ENCODE data around the gene ZNF273.

Gene ZNF273

DNA sequence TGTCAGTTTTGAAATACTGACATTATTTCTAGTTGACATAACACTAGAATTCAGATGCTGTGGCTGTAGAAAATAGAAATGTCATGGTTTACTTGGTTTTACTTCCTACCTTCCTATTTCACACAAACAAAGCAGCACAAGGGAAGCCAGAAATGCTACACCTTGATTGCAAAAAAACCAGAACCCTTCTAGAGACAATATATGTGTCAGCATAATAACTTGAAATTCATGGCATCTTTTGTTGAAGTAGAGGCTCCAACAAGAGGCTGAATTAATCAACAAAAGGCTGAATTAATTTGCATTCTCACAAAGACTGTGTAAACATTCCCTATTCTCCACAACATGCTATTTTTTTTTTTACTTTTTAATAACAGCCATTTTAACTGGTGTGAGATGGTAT is 62.5 kb downstream of the ZNF273 start:
- Histone ChIP-seq H3K4me1 (ENCODE audit: control insufficient read depth, low read depth, low read length) (no peaks in the 10 kb centered on the region), H3K9ac (ENCODE audit: low read length) (no peak overlapping the region), H3K4me3 (ENCODE audit: low read length) (no peak overlapping the region), H3K36me3 (ENCODE audit: control insufficient read depth, low read depth, low read length) (no peaks in the 10 kb centered on the region), H3K27ac (ENCODE audit: low read length) (no peak overlapping the region), H3K9me3 (ENCODE audit: control insufficient read depth, low read depth, low read length) (peaks cover 16% of the 10 kb centered on the region), H3K27me3 (ENCODE audit: control insufficient read depth, insufficient read depth, low read length) (no peaks in the 10 kb centered on the region)

DNA sequence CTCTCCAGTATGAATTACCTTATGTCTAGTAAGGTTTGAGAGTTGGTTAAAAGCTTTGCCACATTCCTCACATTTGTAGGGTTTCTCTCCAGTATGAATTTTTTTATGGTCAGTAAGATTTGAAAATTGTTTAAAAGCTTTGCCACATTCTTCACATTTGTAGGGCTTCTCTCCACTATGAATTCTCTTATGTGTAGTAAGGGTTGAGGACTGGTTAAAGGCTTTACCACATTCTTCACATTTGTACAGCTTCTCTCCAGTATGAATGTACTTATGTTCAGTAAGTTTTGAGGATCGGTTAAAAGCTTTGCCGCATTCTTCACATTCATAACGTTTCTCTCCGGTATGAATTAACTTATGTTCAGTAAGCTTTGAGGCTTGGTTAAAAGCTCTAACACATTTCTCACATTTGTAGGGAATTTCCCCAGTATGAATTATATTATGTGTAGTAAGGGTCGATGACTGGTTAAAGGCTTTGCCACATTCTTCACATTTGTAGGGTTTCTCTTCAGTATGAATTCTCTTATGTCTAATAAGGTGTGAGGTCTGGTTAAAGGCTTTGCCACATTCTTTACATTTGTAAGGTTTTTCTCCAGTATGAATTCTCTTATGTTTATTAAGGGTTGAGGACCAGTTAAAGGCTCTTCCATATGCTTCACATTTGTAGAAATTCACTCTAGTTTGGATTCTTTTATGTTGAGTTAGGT is 75.6 kb downstream of the ZNF273 start:
- H3K27ac ChIP-seq (ENCODE audit: low read length): no peak overlapping the region
- H3K9ac ChIP-seq (ENCODE audit: low read length): no peak overlapping the region
- H3K9me3 ChIP-seq (ENCODE audit: control insufficient read depth, low read depth, low read length): peaks cover 75% of the 10 kb centered on the region
- H3K27me3 ChIP-seq (ENCODE audit: control insufficient read depth, insufficient read depth, low read length): no peaks in the 10 kb centered on the region
- no peaks in the 10 kb centered on the region for H3K4me1 ChIP-seq (ENCODE audit: control insufficient read depth, low read depth, low read length)
- peaks cover 41% of the 10 kb centered on the region for H3K36me3 ChIP-seq (ENCODE audit: control insufficient read depth, low read depth, low read length)
- H3K4me3 ChIP-seq (ENCODE audit: low read length): no peak overlapping the region
